ENCODE data around the gene LTBP2.

LTBP2 gene

DNA sequence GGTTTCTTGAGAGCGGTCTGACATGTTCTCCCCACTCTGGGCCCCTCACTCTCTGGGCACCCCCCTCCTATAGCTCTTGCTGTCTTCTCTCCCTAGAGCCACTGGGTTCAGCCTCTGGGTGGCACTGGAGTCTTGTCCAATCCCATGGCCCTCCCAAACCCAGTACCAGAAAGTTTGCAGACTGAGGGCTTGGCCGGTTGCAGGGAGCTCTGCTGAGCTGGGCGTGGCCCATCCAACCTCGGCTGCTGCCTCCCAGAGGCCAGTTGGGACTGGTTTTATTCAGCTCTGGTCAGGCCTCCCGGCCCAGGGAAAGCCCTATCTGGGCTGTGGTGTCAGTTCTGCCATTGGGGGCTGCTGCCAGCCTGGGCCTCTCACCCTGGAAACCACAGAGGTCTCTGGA, 80.6 kb downstream of the LTBP2 start:
- DNase-seq (ENCODE audit: extremely low read depth in 1 of 2, low read depth in 1 of 2), result no peak

DNA sequence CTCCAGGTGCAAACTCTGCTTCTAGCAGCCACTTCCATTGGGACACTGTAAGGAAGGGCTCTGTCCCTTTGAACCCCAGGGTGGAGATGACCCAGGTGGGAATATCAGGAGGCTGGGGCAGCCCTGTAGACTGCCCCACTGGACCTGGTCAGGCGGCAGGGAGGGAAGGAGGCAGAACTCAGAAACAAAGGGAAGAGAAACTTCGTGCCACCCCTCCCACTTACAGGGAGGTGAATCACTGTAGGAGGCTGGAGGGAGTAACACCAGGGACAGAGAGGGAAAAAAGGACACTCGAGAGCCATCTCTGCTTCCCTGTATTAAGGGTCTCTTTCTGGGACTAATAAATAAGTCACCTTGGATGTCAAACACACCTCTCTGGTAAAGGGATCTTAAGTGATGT, 81.0 kb downstream of the LTBP2 start:
- no peak for DNase-seq (ENCODE audit: extremely low read depth in 1 of 2, low read depth in 1 of 2)

DNA sequence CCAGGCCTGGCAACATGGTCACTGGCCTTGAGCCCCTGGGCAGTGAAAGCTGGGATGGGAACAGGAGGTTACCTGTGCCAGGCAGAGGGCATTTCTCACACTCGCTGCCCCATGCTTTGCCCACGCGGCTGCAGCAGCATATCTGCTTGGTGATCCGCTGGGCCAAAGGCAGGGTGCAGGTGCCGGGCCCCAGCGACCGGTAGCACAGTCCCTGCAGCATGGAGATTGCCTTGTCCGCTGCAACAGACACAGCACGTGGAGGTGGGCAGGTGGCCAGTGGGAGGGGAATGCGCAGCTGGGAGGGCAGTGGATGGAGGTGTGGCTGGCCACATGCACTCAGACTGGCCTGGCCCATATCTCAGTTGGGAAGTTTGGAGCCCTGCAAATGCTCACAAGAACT, 83.2 kb downstream of the LTBP2 start:
- no peak for DNase-seq (ENCODE audit: extremely low read depth in 1 of 2, low read depth in 1 of 2)

DNA sequence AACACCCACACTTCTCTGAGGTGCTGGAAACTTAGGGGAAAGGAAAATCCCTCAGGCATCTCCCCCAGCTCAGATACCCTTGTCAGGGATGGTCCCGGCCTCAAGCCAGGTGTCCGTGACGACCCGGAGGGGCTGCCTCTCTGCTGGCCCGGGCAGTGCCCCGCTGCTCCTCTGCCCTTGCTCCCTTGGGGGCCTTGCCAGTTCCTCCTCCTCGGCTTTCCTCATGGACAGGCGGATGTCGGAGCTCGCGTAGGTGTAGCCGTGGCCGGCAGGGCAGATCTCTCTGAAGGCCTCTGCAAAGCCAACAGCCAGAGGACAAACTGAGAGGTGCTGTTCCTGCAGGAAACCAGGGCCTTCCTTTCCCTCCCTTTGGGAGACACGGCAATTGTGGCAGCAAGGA, 83.6 kb downstream of the LTBP2 start:
- DNase-seq (ENCODE audit: extremely low read depth in 1 of 2, low read depth in 1 of 2), result no peak

DNA sequence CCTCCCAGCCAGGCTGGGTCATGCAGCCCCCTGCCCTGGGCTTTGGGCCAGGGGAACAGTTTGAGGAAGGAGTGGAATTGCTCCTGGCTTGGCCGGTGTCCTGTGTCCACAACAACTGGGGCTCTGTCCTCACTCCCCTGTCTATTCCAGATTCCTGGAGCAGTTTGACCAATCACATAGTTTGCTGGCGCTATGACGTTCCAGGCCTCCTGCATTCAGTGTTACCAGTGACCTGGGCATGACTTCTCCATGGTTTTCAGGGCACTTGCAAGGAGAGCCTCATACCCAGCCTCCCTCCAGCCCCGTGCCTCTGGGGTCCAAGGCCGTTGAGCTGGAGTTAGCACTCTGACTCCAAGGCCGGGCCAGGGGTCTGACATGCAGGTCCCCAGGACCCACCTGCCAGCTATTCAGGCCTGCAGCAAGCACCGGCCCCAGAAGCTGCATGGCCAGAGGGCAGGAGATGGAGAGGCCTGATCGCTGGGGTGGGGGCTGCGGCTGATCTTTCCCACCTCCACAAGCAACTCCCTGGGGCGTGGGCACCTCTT, 84.2 kb downstream of the LTBP2 start:
- DNase-seq (ENCODE audit: extremely low read depth in 1 of 2, low read depth in 1 of 2), result no peak

DNA sequence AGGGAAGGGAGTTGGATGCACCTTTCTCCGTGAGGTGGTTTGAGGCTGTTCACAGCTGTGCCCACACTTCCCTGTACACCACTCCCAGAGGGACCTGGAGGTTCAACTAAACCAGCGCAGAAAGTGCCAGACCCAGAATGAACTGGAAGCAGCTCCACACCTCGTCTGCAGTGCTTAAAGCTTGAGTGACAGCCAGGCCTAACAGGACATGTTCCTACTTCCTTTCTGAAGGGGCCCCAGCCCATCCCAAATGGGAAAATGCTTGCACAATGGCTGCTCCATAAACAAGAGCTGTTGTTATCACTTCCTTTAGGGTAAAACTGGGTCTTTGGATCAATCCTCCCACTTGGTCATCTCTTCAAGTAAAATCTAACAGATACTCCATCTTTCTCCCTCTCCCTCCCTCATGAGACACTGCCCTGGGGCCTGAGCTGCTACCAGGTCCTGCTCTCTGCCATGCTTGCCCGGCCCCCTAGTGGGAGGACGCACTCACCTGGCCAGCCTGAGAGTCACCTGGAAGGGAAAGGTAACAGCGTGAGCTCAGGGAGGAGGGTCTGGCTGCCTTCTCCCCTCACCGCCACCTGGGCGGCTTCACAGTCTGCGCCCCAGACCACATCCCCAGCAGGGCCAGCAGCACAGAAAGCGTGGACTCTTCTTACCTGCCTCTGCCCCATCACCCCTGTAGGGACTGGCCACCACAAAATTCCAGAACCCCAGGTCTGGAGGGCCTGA, 85.0 kb downstream of the LTBP2 start:
- DNase-seq (ENCODE audit: extremely low read depth in 1 of 2, low read depth in 1 of 2), result no peak

DNA sequence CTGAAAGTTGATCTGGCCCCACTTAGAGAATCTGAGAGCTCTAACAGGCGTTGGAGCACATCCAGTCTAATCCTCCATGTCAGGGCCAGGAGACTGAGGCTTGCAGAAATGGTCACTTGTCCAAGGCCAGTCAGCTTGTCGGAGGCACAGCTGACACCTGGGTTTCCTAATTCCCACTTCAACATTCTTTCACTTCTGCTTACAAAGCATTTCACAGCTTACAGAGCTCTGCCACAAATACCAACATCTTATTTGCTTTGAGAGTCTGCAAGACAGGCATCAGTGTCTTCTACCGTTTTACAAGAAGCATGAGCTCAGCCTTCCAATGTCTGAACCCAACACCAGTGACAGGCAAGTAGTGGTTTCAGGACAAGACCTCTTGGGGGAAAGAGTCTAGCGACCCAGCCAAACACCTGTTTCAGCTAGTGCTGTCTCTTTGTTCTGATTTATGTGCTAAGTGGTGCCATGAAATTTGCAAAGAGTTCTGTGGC, 86.6 kb downstream of the LTBP2 start:
- no peak for DNase-seq (ENCODE audit: extremely low read depth in 1 of 2, low read depth in 1 of 2)

DNA sequence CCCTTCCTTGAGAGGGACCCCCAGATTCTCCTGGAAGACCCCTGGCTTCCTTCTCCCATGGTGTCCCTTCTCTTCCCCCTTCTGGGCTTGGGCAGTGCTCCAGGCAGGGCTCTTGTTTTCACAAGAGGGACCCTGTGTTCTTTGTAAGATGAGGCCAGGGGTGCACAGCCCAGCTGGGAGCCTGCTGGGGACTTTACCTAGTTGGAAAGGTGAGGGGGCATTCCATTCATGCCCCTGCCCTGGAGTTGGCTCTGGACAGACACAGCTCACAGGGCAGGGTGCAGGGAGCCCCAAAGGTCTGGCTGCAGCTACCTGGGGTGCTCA, 87.3 kb downstream of the LTBP2 start:
- DNase-seq (ENCODE audit: extremely low read depth in 1 of 2, low read depth in 1 of 2), result no peak

DNA sequence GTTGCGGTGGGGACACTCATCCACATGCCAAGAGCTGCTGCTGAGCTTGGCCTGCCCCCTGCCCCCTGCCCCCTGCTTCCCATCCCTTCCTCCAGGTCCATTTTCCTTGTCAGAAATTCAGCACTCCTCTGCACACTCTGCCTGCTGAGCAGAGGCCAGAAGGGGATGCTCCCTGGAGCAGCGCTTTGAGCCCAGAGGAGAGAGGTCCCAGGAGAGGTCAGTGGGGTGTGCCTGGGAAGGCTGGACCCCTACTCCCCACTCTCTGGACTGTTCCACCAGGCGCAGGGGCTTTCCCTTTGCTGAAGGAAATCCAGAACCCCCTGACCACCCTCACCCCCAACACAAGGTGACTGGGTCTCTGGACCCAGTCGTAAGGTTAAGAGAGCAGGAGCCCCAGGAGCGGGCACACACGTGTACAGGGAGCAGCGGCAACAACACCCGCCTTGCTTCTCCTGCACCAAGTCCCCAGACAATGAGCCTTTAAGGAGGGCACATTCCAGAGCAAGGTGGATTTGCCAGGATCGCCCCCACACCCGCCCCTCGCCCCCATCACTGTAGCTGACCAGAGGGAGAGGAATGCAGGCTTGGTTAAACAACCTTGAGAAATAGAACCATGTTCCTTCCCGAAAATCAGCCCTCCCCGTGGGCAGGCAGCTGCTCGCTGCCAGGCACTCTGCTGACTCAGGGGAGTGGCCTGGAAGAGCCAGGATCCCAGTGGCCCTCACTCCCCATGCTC, 87.8 kb downstream of the LTBP2 start:
- no peak for DNase-seq (ENCODE audit: extremely low read depth in 1 of 2, low read depth in 1 of 2)

DNA sequence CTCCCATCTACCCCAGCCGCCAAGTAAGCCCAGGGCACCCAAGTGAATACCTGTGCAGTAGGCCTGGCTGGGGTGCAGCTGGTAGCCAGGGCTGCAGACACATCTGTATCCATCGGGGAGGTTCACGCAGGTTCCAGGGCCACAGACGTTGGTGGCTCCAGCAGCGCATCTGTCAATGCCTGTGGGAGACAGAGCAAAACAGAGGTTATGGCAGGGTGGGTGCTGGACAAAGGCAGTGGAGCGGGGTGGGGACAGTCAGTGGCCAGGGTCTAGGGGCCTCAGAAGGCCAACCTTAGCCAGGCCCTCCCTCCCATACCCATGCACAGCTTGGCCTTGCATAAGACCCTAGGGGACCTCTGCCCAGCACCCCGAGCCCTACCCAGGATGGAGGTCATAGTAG, 89.3 kb downstream of the LTBP2 start:
- DNase-seq (ENCODE audit: extremely low read depth in 1 of 2, low read depth in 1 of 2), result no peak

DNA sequence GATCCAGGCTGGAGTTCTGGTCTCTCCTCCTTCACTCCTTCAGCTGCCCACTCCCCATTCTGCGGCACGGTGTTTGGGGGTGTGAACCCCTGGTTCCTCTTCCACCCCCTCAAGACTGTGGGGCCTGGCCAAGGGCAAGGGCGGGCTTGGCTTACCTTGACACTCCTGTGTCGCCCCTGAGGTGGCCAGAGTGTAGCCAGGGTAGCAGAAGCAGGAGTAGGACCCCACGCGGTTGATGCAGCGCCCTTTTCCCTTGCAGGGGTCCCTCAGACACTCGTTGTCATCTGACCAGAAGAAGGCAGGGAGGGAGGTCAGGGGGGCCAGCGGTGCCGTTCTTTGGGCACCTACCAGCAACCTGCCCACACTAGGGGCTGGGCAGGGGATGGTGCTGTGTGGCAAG, 90.3 kb downstream of the LTBP2 start:
- no peak for DNase-seq (ENCODE audit: extremely low read depth in 1 of 2, low read depth in 1 of 2)

DNA sequence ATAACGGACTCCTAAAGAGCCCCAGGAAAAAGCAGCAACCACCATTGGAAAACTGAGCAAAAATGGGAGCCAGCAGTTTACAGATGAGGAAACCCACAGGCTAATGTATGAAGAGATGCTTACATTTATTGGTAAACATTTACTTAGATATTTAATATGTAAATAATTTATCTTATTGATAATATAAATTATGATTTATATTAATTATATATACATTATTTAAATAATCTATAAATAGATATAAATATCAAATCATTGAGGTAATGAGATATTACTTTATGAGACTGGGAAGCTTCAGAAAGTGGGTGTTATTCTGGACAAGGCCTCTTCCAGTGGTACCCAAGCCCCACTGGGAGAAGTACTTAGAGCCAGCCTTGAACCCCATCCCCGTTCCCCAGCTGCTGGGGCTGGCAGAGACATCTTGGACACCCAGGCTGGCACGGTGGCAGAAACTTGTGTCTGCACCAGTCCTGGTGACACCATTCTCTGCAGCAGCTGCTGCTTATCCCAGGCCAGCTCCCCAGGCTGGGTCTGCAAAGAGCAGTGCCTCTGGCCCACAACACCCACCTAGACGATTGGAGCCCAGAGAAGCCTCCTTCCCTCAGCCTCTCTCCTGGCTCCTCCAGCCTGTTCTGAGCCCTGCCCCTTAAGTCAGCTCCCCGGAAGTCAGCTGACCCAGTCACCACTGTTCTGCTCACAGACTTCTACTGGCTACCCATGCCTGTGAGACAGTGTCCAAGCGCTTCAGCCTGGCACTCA, 92.5 kb downstream of the LTBP2 start:
- DNase-seq (ENCODE audit: extremely low read depth in 1 of 2, low read depth in 1 of 2), result no peak

DNA sequence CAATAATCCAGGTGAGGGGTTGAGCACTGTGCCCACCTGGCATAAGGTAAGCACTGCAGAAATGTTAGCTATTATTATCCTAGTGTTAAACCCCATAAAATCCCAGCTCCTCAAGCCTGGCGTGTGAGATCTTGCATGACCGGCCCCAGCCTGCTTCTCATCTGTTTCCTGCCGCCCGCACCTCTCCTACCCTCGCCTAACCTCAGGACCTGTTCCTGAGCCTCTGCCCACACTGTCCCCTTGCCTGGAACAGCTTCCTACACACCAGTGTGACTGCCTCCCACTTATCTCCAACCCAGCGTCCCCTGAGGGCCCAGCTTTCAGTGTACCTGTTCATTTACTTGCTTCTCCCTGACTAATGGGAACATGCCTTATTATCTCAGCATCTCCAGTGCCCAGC, 93.8 kb downstream of the LTBP2 start:
- no peak for DNase-seq (ENCODE audit: extremely low read depth in 1 of 2, low read depth in 1 of 2)

DNA sequence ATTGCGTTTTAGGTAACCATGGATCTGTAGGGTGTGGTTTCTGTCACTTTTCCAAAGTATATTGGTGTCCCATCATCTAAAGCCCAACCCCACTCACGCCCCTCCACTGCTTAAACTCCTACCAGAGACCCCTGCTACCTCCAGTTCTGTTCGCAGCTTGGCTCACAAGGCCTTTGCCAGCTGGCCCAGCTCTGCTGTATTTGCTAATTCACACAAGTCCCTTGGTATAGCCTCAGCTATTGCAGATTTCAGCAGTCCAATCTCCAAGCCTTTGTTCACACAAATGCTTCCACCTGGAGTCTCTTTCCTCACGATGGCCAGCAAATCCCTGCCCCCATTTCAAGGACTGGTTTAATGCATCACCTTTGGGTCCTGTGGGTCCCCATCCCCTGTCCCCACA, 94.3 kb downstream of the LTBP2 start:
- no peak for DNase-seq (ENCODE audit: extremely low read depth in 1 of 2, low read depth in 1 of 2)

DNA sequence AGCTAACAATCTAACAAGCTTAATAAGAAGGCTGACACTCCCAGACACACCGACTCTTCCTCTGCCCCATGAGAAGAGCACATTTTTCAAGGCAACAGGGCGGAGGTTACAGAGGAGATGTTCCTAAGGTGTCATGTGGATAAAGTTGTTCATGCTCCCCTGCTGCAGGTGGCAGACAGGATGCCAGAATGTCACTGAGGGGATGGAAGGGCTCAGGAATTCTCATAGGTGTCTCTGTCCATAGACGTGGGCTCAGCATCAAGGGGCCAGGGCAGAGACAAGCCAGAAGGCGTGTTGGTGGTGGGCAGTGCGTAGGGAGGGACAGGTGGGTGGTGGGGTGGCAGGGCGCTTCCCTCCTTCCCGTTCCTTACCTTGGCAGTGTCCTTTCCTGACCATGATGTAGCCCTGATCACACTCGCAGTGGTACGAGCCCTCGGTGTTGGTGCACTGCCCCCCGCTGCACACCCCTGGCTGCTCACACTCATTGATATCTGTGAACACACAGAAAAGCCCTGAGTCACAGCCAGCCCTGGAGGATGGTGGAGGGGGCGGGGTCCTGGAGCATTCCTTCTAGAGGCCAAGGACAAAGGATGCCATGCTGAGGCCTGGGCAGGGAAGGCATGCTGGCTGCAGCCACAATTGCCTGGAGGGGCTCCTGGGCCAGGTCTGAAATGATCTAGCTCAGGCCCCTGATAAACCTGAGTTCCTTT, 95.4 kb downstream of the LTBP2 start:
- no peak for DNase-seq (ENCODE audit: extremely low read depth in 1 of 2, low read depth in 1 of 2)

DNA sequence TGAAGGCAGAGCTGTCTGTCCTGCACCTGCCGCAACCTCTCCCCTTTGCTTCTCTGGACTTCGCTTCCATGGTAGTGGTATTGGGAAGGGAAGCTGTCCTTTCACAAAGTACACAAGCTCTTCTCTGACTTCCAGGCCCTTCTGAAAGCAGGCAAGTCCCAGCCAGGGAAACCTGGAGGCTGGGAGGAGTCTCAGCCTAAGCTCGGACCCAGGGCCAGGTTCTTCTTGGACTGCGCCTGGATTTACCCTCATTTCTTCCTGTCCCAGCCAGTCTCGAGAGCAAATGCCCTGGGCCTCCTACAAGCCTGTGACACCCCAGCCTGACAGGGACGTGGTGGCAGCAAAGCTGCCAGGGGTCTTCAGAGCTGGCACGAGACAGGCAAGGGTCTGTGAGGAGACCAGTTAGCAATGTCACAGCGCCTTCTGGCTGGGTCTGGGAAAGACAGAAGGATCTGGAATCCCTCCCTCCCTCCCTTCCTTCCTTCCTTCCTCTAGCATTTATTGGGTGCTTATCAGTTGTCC, 96.1 kb downstream of the LTBP2 start:
- no peak for DNase-seq (ENCODE audit: extremely low read depth in 1 of 2, low read depth in 1 of 2)

DNA sequence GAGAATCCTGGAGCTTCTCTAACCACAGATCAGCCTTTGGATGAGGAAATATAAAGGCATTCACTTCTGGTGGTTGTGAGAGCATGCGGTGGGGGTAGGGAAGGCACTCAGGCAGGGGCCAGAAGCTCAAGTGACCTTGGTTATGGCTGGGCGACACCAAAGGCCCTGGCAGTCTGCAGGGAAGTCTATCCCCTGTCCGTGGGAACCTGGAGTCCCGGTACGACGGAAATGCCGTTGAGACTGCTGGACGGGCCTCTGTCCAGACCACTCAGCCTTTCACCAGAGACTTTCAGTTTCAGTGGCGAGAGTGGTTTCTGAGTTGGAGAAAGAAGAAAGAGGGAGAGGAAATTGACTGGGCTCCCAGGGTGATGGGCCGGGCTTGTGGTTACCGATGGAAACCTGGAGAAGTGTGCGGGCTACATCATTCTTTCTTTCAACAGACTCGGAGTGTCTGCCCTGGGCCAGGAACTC, 97.5 kb downstream of the LTBP2 start:
- no peak for DNase-seq (ENCODE audit: extremely low read depth in 1 of 2, low read depth in 1 of 2)

DNA sequence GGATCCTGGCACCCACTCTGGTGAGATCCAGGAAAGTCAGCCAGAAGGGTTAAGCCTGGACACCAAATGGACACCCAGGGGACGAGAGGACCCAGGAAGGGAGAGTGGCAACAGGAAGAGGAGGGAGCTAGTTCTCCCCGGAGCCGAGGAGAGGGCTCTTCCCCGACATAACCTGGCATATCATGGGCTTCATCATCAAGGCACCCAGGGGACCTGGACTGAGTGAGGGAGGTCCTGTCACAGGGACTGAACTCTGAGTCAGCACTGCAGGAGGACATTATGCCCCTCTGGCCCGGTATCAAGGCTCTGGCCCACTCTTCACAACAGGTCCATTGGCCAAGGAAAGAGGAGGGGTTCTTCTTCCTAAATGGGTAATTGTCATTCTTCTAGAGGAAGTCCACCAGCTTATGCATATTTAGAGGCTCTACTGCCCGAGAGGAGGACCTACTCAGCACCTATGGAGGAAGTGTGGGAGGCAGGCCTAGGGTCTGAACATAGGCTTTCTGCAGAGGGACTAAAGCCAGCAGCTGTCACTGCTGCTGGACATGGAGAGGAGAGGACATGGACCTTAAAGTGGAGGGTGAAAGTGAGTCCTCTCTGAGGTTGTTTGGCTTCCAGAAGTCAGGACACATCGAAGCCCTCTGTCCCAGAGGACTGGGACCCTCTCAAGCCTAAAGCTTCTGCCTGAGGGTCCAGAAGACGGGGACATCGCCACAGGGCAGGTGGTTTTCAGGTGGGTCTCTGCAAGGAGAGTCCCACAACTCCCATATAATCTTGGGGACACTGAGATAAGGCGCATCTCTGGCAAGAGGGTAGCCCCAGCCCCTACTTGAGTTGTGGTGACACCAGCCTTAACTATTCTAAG, 99.8 kb downstream of the LTBP2 start:
- no peak for DNase-seq (ENCODE audit: extremely low read depth in 1 of 2, low read depth in 1 of 2)

DNA sequence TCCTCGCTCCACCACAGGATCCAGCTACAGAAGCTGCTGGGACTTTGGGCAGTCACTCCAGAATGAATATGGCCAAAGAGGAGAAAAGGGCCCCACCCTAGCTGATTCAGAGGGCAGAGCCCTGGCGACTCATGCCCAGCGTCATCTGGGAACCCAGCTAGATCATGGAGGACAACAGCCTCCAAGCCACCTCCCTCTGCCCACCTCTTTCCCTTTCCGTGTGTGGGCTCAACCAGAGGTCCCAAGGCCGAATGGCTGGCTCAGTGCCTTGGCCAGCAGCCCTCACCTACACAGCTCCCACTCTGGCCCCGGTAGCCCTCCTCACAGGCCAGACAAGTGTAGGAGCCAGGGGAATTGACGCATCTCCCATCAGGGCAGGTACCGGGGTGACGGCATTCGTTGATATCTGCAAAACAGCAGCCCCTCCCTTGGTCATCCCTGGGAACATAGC, 101.1 kb downstream of the LTBP2 start:
- DNase-seq (ENCODE audit: extremely low read depth in 1 of 2, low read depth in 1 of 2), result no peak
